ENCODE results near the gene TET2. TPM values are rescaled to one million over a fixed set of nuclear protein-coding genes. Genes with fewer than 3 reads are reported as not detected.

TET2 gene
- total RNA-seq, 1 donor from 2014 or later, result 11.4 TPM

- Mint-ChIP-seq H3K36me3 (ENCODE audit: low read depth, unreplicated experiment) (no peaks in the 10 kb centered on the region), H3K27ac (ENCODE audit: unreplicated experiment) (no peak overlapping the region), H3K9me3 (ENCODE audit: unreplicated experiment) (no peaks in the 10 kb centered on the region), H3K27me3 (ENCODE audit: unreplicated experiment) (no peaks in the 10 kb centered on the region), H3K4me3 (ENCODE audit: unreplicated experiment) (no peak overlapping the region), H3K4me1 (ENCODE audit: unreplicated experiment) (peaks cover 3% of the 10 kb centered on the region)
- no peak for TF ChIP-seq CTCF (IDR thresholded peaks at IDR 0.05; ENCODE audit: unreplicated experiment)
- no peak for DNase-seq (ENCODE audit: low spot score)
Observed at GRCh38 chr4:105174098-105174497, 27.4 kb downstream of the TET2 start.

GRCh38 chr4:105179539-105180401 lies 33.1 kb downstream of the TET2 start:
- Mint-ChIP-seq H3K27me3 (ENCODE audit: unreplicated experiment) (no peaks in the 10 kb centered on the region), H3K4me1 (ENCODE audit: unreplicated experiment) (peaks cover 6% of the 10 kb centered on the region), H3K9me3 (ENCODE audit: unreplicated experiment) (no peaks in the 10 kb centered on the region), H3K36me3 (ENCODE audit: low read depth, unreplicated experiment) (no peaks in the 10 kb centered on the region), H3K4me3 (ENCODE audit: unreplicated experiment) (no peak overlapping the region), H3K27ac (ENCODE audit: unreplicated experiment) (no peak overlapping the region)
- no peak for TF ChIP-seq CTCF (IDR thresholded peaks at IDR 0.05; ENCODE audit: unreplicated experiment)
- no peak for DNase-seq (ENCODE audit: low spot score)

- no peak for DNase-seq (ENCODE audit: low spot score)
- Mint-ChIP-seq H3K27ac (ENCODE audit: unreplicated experiment) (no peak overlapping the region), H3K36me3 (ENCODE audit: low read depth, unreplicated experiment) (no peaks in the 10 kb centered on the region), H3K9me3 (ENCODE audit: unreplicated experiment) (no peaks in the 10 kb centered on the region), H3K27me3 (ENCODE audit: unreplicated experiment) (no peaks in the 10 kb centered on the region), H3K4me1 (ENCODE audit: unreplicated experiment) (peaks cover 8% of the 10 kb centered on the region), H3K4me3 (ENCODE audit: unreplicated experiment) (no peak overlapping the region)
- no peak for TF ChIP-seq CTCF (IDR thresholded peaks at IDR 0.05; ENCODE audit: unreplicated experiment)
Observed at GRCh38 chr4:105181259-105181658, 34.6 kb downstream of the TET2 start.

GRCh38 chr4:105182211-105182610 lies 35.5 kb downstream of the TET2 start:
- Mint-ChIP-seq H3K4me1 (ENCODE audit: unreplicated experiment) (peaks cover 8% of the 10 kb centered on the region), H3K36me3 (ENCODE audit: low read depth, unreplicated experiment) (no peaks in the 10 kb centered on the region), H3K9me3 (ENCODE audit: unreplicated experiment) (no peaks in the 10 kb centered on the region), H3K27ac (ENCODE audit: unreplicated experiment) (no peak overlapping the region), H3K27me3 (ENCODE audit: unreplicated experiment) (no peaks in the 10 kb centered on the region), H3K4me3 (ENCODE audit: unreplicated experiment) (no peak overlapping the region)
- no peak for TF ChIP-seq CTCF (IDR thresholded peaks at IDR 0.05; ENCODE audit: unreplicated experiment)
- no peak for DNase-seq (ENCODE audit: low spot score)

GRCh38 chr4:105184316-105184980 lies 37.8 kb downstream of the TET2 start:
- TF ChIP-seq CTCF (IDR thresholded peaks at IDR 0.05; ENCODE audit: unreplicated experiment), result no peak
- H3K4me3 Mint-ChIP-seq (ENCODE audit: unreplicated experiment), result no peak overlapping the region
- no peaks in the 10 kb centered on the region for H3K27me3 Mint-ChIP-seq (ENCODE audit: unreplicated experiment)
- no peaks in the 10 kb centered on the region for H3K9me3 Mint-ChIP-seq (ENCODE audit: unreplicated experiment)
- H3K4me1 Mint-ChIP-seq (ENCODE audit: unreplicated experiment), result peaks cover 8% of the 10 kb centered on the region
- DNase-seq (ENCODE audit: low spot score), result no peak
- H3K36me3 Mint-ChIP-seq (ENCODE audit: low read depth, unreplicated experiment), result no peaks in the 10 kb centered on the region
- no peak overlapping the region for H3K27ac Mint-ChIP-seq (ENCODE audit: unreplicated experiment)
